ENCODE data around the gene GKN2. TPM values are rescaled to one million over a fixed set of nuclear protein-coding genes. Genes with fewer than 3 reads are reported as not detected.
A peak's percentile ranks its signal among the peaks of the same experiment; 100 is the strongest.

Gene GKN2
- total and polyA plus RNA-seq, 9 of the 15 experiments (the other 6 are each of a cell fraction or from before 2014, with no cell fraction given): not detected

GRCh38 chr2:68942827-68943226, 9.9 kb downstream of the GKN2 start:
- TF ChIP-seq RBM14 (IDR thresholded peaks at IDR 0.05; ENCODE audit: borderline replicate concordance, insufficient read depth, low read depth, low read length): no peak
- no peak for TF ChIP-seq DACH1 (IDR thresholded peaks at IDR 0.05; ENCODE audit: partially characterized antibody)
- TF ChIP-seq ZNF384 (IDR thresholded peaks at IDR 0.05; ENCODE audit: low read depth, low read length): no peak
- TF ChIP-seq SIN3B (IDR thresholded peaks at IDR 0.05; ENCODE audit: low read depth): no peak
- no peak for TF ChIP-seq WHSC1 (IDR thresholded peaks at IDR 0.05; ENCODE audit: low read length)
- TF ChIP-seq E4F1 (CRISPR knock-in tag; IDR thresholded peaks at IDR 0.05; ENCODE audit: borderline replicate concordance): no peak
- TF ChIP-seq FOSL1 (tag; conservative IDR thresholded peaks at IDR 0.05): 0 out of 2 replicates have a peak, but pooled peaks have one; percentile 42
- 0 out of 2 replicates have a peak, but pooled peaks have one; percentile 31 for TF ChIP-seq ZFP30 (CRISPR knock-in tag; IDR thresholded peaks at IDR 0.05; ENCODE audit: borderline replicate concordance)
- no peak overlapping the region for H3K4me2 ChIP-seq (ENCODE audit: insufficient read depth, low read length)

More at GRCh38 chr2:68942827-68943226, 9.9 kb downstream of the GKN2 start:
- in situ Hi-C loops (cut with MboI): no loop called here
- ChIA-PET CTCF (ENCODE audit: low intra/inter-chr PET ratio) (no interaction called here), POLR2A (interaction anchor here (1.0 to 1.1 kb wide), 2 partner anchors 10 to 23 kb away, joined by 3 read pairs; no protein-coding TSS in a partner anchor)
- H3K27ac ChIP-seq (ENCODE audit: extremely low read depth, low read depth, low read length): no peak overlapping the region
- H3K27me3 ChIP-seq (ENCODE audit: control insufficient read depth in 2 of 2, insufficient read depth in 2 of 2, low read length in 2 of 2): 0 out of 5 replicates have a peak, but pooled peaks cover 0 to 3% of the 10 kb centered on the region in 2 experiments
- peaks cover 0 to 3% of the 10 kb centered on the region in 2 experiments; a peak in 1 of 5 replicates for H3K4me1 ChIP-seq (replicated peaks in 1 of 2; ENCODE audit: control insufficient read depth in 2 of 2, insufficient read depth in 2 of 2, low read length in 2 of 2)
- DNase-seq (ENCODE audit: extremely low read depth in 1 of 4, low spot score in 3 of 4) (no peak), FAIRE-seq (no peak), ATAC-seq (no peak)
- no peak overlapping the region for H3K9ac ChIP-seq (ENCODE audit: insufficient read depth in 1 of 2, low read depth in 2 of 2, low read length in 2 of 2)
- H3K9me1 ChIP-seq (ENCODE audit: control insufficient read depth, insufficient read depth, low read length): no peaks in the 10 kb centered on the region
- H3K9me3 ChIP-seq (replicated peaks; ENCODE audit: control insufficient read depth, insufficient read depth, low read depth, low read length): no peaks in the 10 kb centered on the region
- no peaks in the 10 kb centered on the region for H3K36me3 ChIP-seq (ENCODE audit: control insufficient read depth, insufficient read depth, low read length)
- no peak overlapping the region for H3K4me3 ChIP-seq
- no peaks in the 10 kb centered on the region for H3K79me2 ChIP-seq (ENCODE audit: control insufficient read depth, insufficient read depth, low read length)
- BruUV-seq (replicated peaks): no TSS peak
- H2AFZ ChIP-seq (ENCODE audit: low read depth, low read length): no peak overlapping the region
- intact Hi-C loops (cut with micrococcal nuclease): loop anchor here (10.0 kb wide), 1 partner anchor 362 kb away; no protein-coding TSS in a partner anchor
- H4K20me1 ChIP-seq (replicated peaks; ENCODE audit: control insufficient read depth, insufficient read depth, low read length): no peaks in the 10 kb centered on the region

Measured in K562 (cell line).